HUES48 (cell line): ENCODE data around the gene FANCC.

Experiments used
- H3K27ac ChIP-seq: one replicate; pipeline ENCODE4 v1.7.0; 2013; ENCODE audit warnings: low read depth, low read length, inconsistent platforms
- H3K27me3 ChIP-seq: 2 replicates; pipeline ENCODE4 v1.6.1; 2013; ENCODE audit warnings: mild to moderate bottlenecking, low read length; ENCODE audit not compliant: control insufficient read depth, insufficient read depth
- H3K36me3 ChIP-seq: 2 replicates; pipeline ENCODE4 v1.6.1; 2013; ENCODE audit warnings: low read length; ENCODE audit not compliant: control insufficient read depth, insufficient read depth
- H3K4me1 ChIP-seq: 2 replicates; pipeline ENCODE4 v1.6.1; 2013; ENCODE audit warnings: mild to moderate bottlenecking, low read length; ENCODE audit not compliant: control insufficient read depth, insufficient read depth
- H3K4me3 ChIP-seq: 2 replicates; pipeline ENCODE4 v1.5.1; 2013; ENCODE audit warnings: mild to moderate bottlenecking, low read depth, low read length
- H3K9ac ChIP-seq: 2 replicates; pipeline ENCODE4 v1.6.1; 2013; ENCODE audit warnings: mild to moderate bottlenecking, low read depth, low read length, moderate library complexity
- H3K9me3 ChIP-seq: 2 replicates; pipeline ENCODE4 v1.6.1; 2013; ENCODE audit warnings: low read length; ENCODE audit not compliant: control insufficient read depth, insufficient read depth

FANCC gene

DNA sequence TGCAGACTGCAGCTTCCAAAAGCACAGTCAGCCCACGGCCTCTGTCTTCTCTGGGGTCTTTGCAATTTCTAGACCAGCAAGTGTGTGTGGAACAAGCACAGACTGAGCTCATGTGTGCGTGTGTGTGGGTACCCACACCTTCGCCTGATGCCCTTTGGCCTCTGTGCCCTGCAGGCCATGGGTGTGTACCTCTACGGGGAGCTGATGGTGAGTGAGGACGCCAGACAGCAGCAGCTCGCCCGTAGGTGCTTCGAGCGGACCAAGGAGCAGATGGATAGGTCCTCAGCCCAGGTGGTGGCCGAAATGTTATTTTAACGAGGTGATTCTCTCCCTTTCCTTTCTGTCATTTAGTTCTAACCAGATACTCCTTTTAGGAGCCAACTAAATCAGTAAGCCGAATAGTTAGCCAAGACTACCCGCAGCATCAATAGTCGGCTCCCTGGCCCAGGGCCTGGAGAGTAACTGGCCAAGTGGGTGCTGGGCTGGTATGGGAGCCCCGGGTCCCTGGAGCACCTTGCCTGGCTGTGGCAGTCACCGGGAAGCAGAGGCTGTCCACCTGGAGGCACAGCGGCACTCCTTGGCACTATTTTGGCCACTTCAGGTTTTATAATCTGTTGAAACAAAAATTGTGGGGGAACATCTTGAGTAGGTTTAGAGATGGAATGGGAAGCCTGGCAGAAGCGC, 235.0 kb downstream of the FANCC start:
- H3K9ac ChIP-seq: no peak overlapping the region
- no peak overlapping the region for H3K27ac ChIP-seq
- peaks cover 13% of the 10 kb centered on the region for H3K4me1 ChIP-seq
- no peaks in the 10 kb centered on the region for H3K27me3 ChIP-seq
- H3K9me3 ChIP-seq: no peaks in the 10 kb centered on the region
- 0 out of 2 replicates have a peak, but pooled peaks cover 3% of the 10 kb centered on the region for H3K36me3 ChIP-seq
- H3K4me3 ChIP-seq: no peak overlapping the region

DNA sequence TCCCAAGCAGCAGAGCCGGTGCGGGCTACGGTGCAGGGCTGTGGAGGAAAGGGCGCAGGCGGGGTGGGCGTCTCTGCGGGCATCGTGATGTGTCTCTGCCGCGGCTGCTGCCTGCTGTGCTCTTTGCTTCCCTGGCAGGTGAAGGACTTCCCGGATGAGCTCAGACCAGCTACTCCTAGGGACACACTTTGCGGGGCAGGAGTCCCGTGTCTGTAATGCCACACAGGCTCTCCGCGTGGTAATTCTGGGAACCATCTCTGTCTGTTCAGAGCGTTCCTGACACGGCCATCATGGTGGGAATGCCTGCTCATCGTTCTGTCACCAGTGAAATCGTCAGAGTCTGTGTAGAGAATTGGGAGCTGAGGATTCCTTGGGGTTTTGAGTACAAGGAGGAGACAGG, 235.5 kb downstream of the FANCC start:
- Histone ChIP-seq H3K27ac (no peak overlapping the region), H3K27me3 (no peaks in the 10 kb centered on the region), H3K4me1 (peaks cover 13% of the 10 kb centered on the region), H3K36me3 (0 out of 2 replicates have a peak, but pooled peaks cover 3% of the 10 kb centered on the region), H3K9ac (no peak overlapping the region), H3K9me3 (no peaks in the 10 kb centered on the region), H3K4me3 (no peak overlapping the region)

DNA sequence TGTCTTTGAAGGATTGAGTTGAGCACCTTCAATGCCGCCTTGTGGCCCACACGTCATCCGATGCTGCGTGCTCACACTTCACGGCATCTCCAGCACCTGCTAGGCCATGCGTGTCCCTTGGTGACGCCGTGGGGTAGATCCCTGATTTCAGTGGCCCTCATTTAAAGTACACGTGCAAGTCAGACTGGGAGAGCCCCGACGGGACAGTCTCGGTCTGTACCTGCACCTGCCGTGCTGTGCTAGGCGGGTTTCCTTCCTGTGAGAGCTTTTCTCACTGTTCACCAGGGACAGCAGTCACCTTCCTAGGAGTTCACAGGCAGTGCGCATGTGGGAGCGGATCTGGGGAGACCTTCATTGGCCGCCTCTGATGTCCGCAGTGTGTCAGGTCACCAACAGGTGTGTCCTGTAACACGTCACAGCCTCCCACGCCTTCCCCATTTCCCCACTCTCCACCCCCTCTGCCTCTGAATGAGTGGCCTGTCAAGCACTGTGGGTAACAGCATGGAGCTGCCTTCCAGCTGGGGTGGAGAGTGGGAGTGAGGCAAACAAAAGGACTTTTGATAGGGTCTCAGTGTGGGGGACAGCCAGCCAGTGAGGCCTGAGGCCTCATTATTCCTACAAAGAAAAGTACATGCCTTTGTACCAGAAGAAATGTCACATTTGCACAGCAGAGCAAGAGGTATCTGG, 236.4 kb downstream of the FANCC start:
- H3K27ac ChIP-seq: no peak overlapping the region
- H3K4me1 ChIP-seq: peaks cover 13% of the 10 kb centered on the region
- 0 out of 2 replicates have a peak, but pooled peaks cover 3% of the 10 kb centered on the region for H3K36me3 ChIP-seq
- H3K9ac ChIP-seq: no peak overlapping the region
- H3K4me3 ChIP-seq: no peak overlapping the region
- no peaks in the 10 kb centered on the region for H3K27me3 ChIP-seq
- H3K9me3 ChIP-seq: no peaks in the 10 kb centered on the region

GRCh38 chr9:95079461-95079860, 238.0 kb downstream of the FANCC start:
- Histone ChIP-seq H3K4me3 (no peak overlapping the region), H3K9me3 (no peaks in the 10 kb centered on the region), H3K4me1 (peaks cover 13% of the 10 kb centered on the region), H3K27ac (no peak overlapping the region), H3K9ac (no peak overlapping the region), H3K36me3 (no peaks in the 10 kb centered on the region), H3K27me3 (no peaks in the 10 kb centered on the region)

GRCh38 chr9:95078939-95079338, 238.6 kb downstream of the FANCC start:
- Histone ChIP-seq H3K4me1 (peaks cover 13% of the 10 kb centered on the region), H3K36me3 (no peaks in the 10 kb centered on the region), H3K9me3 (no peaks in the 10 kb centered on the region), H3K27ac (no peak overlapping the region), H3K27me3 (no peaks in the 10 kb centered on the region), H3K4me3 (no peak overlapping the region), H3K9ac (no peak overlapping the region)

DNA sequence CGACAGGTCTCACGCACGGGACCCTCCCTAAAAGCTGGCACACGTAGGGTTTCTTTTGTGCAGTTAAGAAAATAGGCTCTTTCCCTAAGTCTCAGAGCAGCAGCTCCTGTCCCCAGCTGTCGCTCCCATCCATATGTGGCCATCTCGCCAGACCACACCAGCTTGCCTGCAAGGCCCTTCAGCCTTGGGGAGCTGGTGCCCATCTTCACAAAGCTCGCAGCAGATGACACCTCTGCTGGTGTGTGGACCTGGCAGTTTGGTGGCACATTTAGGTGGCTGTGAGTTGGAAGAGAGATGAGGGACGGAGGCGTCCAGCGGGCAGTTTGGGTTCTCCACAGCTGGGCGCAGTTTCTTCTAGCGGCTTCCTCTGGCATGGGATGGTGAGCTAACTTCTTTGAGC, 239.0 kb downstream of the FANCC start:
- Histone ChIP-seq H3K9me3 (no peaks in the 10 kb centered on the region), H3K27me3 (no peaks in the 10 kb centered on the region), H3K4me1 (peaks cover 13% of the 10 kb centered on the region), H3K27ac (no peak overlapping the region), H3K9ac (no peak overlapping the region), H3K4me3 (no peak overlapping the region), H3K36me3 (no peaks in the 10 kb centered on the region)

DNA sequence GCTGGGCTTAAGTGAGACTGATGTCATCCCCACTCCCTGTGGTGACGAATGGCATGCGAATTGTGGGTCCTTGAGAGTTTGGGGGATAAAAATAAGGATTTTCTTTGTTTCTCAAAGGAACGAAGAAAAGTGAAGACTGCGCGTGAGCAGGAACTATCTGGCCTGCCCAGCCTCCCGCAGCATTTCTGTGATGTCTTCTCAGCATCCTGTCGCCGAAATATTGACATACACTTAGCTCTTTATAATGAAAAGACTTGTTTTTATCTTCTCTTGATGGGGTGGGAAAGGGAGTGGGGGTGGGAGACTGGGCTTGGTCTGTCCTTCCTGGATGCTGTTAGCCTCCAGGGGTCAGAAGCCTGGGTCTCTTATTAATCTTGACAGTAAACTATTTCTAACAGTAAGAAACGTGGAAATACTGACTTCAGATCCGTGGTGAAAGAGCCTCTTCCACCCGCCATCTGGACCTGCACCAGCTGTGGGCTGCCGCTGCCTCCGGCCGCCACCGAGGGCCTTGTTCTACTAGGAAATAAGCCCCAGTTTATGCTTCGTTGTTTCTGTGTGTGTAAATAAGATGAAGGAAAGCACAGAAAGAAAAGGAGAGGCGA, 239.6 kb downstream of the FANCC start:
- H3K9ac ChIP-seq: no peak overlapping the region
- H3K4me3 ChIP-seq: no peak overlapping the region
- peak overlapping the region; percentile 6 for H3K27ac ChIP-seq
- H3K4me1 ChIP-seq: peaks cover 13% of the 10 kb centered on the region
- H3K27me3 ChIP-seq: no peaks in the 10 kb centered on the region
- no peaks in the 10 kb centered on the region for H3K9me3 ChIP-seq
- no peaks in the 10 kb centered on the region for H3K36me3 ChIP-seq

DNA sequence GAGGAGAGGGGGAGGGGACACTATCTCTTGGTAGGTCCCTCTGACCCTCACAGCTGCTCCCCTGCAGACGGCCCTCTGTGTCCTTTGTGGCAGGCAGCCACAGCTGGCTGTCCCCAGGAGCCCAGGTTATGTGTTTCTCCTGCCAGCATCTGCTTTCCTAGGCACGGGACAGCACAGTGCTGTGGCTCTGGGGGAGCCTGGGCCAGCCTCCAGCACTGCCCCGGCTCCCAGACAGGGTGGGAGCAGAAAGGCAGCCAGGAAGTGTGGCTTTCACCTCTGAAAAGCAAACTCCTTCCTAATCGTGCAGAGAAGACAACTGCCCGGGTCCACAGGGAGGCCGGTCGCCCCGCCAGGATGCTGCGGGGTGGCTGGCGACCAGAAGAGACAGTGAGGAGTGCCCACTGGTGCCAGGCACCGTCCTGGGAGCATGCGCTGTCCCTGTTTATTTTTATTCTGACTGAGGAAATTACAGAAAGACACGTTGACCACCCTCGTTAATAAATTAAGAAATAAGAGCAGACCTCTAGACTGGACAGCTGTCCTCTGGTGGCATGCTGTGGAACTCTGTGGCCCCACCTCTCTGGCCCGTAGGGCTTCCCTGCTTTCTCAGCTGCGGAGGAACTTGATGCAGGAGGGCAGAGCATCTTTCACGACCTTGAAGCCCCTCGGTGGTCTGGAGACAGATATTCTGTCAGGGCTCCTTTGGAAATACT, 240.3 kb downstream of the FANCC start:
- no peak overlapping the region for H3K27ac ChIP-seq
- no peaks in the 10 kb centered on the region for H3K27me3 ChIP-seq
- H3K4me1 ChIP-seq: peaks cover 13% of the 10 kb centered on the region
- no peaks in the 10 kb centered on the region for H3K9me3 ChIP-seq
- no peaks in the 10 kb centered on the region for H3K36me3 ChIP-seq
- H3K4me3 ChIP-seq: no peak overlapping the region
- H3K9ac ChIP-seq: no peak overlapping the region

- Histone ChIP-seq H3K4me3 (no peak overlapping the region), H3K9me3 (no peaks in the 10 kb centered on the region), H3K27me3 (no peaks in the 10 kb centered on the region), H3K27ac (no peak overlapping the region), H3K9ac (no peak overlapping the region), H3K4me1 (peaks cover 13% of the 10 kb centered on the region), H3K36me3 (no peaks in the 10 kb centered on the region)
Observed at GRCh38 chr9:95076696-95077052, 240.8 kb downstream of the FANCC start.

DNA sequence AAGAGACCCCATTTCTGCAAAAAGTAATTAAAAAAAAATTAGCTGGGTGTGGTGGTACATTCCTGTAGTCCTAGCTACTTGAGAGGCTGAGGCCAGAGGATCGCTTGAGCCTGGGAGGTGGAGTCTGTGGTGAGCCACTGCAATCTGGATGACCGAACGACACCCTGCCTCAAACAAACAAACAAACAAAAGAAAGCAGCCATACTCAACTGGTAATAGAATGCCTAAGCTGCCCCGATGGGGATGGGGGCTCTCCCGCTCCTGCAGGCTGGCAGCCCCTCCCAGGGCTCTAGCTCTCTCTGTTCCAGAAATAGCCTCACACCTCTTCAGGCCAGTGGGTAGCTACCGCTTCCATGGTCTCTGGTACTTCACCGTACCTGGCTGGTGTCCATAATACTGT, 241.8 kb downstream of the FANCC start:
- H3K36me3 ChIP-seq: no peaks in the 10 kb centered on the region

DNA sequence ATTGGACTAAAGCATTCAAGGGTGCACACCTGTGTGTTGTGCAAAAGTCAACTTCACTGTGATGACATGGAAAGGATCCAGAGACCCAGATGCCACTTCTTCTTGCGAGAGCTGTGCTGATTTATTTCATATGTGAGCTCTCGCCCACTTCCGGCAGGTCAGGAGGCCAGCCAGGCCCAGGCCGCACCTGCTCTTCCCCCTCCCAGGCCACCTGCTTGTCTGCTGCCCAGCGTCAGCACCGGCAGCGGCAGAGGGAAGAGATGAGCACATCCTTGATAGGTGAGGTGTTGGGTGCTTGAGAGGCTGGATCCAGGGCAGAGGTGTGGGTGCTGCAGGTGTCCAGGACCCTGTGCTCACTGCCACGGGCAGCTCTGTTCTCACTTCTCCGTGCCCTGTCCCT, 242.9 kb downstream of the FANCC start:
- H3K4me1 ChIP-seq: peaks cover 13% of the 10 kb centered on the region
- no peaks in the 10 kb centered on the region for H3K36me3 ChIP-seq
- H3K9ac ChIP-seq: no peak overlapping the region
- no peaks in the 10 kb centered on the region for H3K27me3 ChIP-seq
- no peak overlapping the region for H3K4me3 ChIP-seq
- no peaks in the 10 kb centered on the region for H3K9me3 ChIP-seq
- no peak overlapping the region for H3K27ac ChIP-seq

More for the DNA sequence above, 241.8 kb downstream of the FANCC start:
- Histone ChIP-seq H3K27ac (no peak overlapping the region), H3K9me3 (no peaks in the 10 kb centered on the region), H3K27me3 (no peaks in the 10 kb centered on the region), H3K4me3 (no peak overlapping the region), H3K9ac (no peak overlapping the region), H3K4me1 (peaks cover 13% of the 10 kb centered on the region)
